ENCODE data around the gene CYS1.
"Not testable (repeated sequence)": the region's sequence is repeated elsewhere in the genome, so short reads cannot be mapped to it uniquely, and the experiment has no call there.

The CYS1 gene

GRCh38 chr2:10079870-10080535 lies at the start of gene CYS1:
Gene CYS1, minus strand, starts transcription at chr2:10080411. Its CDS starts 188 bp downstream, at chr2:10080223.
- DNase-seq (ENCODE audit: low read depth in 2 of 2): no peak

- DNase-seq (ENCODE audit: low read depth in 2 of 2): no peak
These were observed 49.3 kb upstream of the CYS1 start for GRCh38 chr2:10129490-10129889.

- DNase-seq (ENCODE audit: low read depth in 2 of 2): no peak
These were observed 48.2 kb upstream of the CYS1 start for GRCh38 chr2:10128420-10128819.

- no peak for DNase-seq (ENCODE audit: low read depth in 2 of 2)
These were observed 46.4 kb upstream of the CYS1 start for GRCh38 chr2:10126632-10127026.

- DNase-seq (ENCODE audit: low read depth in 2 of 2): no peak
These were observed 45.8 kb upstream of the CYS1 start for GRCh38 chr2:10125842-10126631.

GRCh38 chr2:10124538-10125045 lies 44.4 kb upstream of the CYS1 start:
- DNase-seq (ENCODE audit: low read depth in 2 of 2): no peak

- DNase-seq (ENCODE audit: low read depth in 2 of 2): no peak
These were observed 43.1 kb upstream of the CYS1 start for GRCh38 chr2:10123281-10123680.

GRCh38 chr2:10122500-10123280 lies 42.5 kb upstream of the CYS1 start, which contains the start of gene RRM2:
Gene RRM2, plus strand, starts transcription at chr2:10122739. Its CDS starts 60 bp downstream, at chr2:10122799.
- peak; percentile 92 to 94 for DNase-seq (ENCODE audit: low read depth in 2 of 2)

GRCh38 chr2:10120877-10121574 lies 40.8 kb upstream of the CYS1 start:
- no peak for DNase-seq (ENCODE audit: low read depth in 2 of 2)

- DNase-seq (ENCODE audit: low read depth in 2 of 2): peak; percentile 94 to 98
These were observed 40.1 kb upstream of the CYS1 start for GRCh38 chr2:10120158-10120876.

- no peak for DNase-seq (ENCODE audit: low read depth in 2 of 2)
These were observed 39.5 kb upstream of the CYS1 start for GRCh38 chr2:10119601-10120157.

GRCh38 chr2:10119027-10119325 lies 38.8 kb upstream of the CYS1 start:
- DNase-seq (ENCODE audit: low read depth in 2 of 2): no peak

- DNase-seq (ENCODE audit: low read depth in 2 of 2): no peak
These were observed 29.1 kb upstream of the CYS1 start for GRCh38 chr2:10109311-10109710.

- DNase-seq (ENCODE audit: low read depth in 2 of 2): not testable (repeated sequence)
These were observed 24.7 kb upstream of the CYS1 start for GRCh38 chr2:10104906-10105305.

- no peak for DNase-seq (ENCODE audit: low read depth in 2 of 2)
These were observed 23.0 kb upstream of the CYS1 start for GRCh38 chr2:10103179-10103578.

- DNase-seq (ENCODE audit: low read depth in 2 of 2): no peak
These were observed 21.3 kb upstream of the CYS1 start for GRCh38 chr2:10101491-10101890.

- DNase-seq (ENCODE audit: low read depth in 2 of 2): no peak
These were observed 17.3 kb upstream of the CYS1 start for GRCh38 chr2:10097352-10098148.

GRCh38 chr2:10096641-10097040 lies 16.4 kb upstream of the CYS1 start:
- no peak for DNase-seq (ENCODE audit: low read depth in 2 of 2)

GRCh38 chr2:10095175-10095574 lies 15.0 kb upstream of the CYS1 start:
- DNase-seq (ENCODE audit: low read depth in 2 of 2): no peak

- DNase-seq (ENCODE audit: low read depth in 2 of 2): no peak
These were observed 14.1 kb upstream of the CYS1 start for GRCh38 chr2:10094271-10094814.

Data from stimulated activated CD8-positive, alpha-beta memory T cell treated with anti-CD3 and anti-CD28 coated beads, Interleukin-2, amount 100 ng/mL, for 48 hours (primary cell).